DMS53 (cell line): ENCODE measurements around the gene KPRP.
A peak's percentile ranks its signal among the peaks of the same experiment; 100 is the strongest.

Experiments used
- DNase-seq: peaks from one replicate; lab custom pipeline; 2025; lab: John Stamatoyannopoulos, UW

The KPRP gene, protein sequence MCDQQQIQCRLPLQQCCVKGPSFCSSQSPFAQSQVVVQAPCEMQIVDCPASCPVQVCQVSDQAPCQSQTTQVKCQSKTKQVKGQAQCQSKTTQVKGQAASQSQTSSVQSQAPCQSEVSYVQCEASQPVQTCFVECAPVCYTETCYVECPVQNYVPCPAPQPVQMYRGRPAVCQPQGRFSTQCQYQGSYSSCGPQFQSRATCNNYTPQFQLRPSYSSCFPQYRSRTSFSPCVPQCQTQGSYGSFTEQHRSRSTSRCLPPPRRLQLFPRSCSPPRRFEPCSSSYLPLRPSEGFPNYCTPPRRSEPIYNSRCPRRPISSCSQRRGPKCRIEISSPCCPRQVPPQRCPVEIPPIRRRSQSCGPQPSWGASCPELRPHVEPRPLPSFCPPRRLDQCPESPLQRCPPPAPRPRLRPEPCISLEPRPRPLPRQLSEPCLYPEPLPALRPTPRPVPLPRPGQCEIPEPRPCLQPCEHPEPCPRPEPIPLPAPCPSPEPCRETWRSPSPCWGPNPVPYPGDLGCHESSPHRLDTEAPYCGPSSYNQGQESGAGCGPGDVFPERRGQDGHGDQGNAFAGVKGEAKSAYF

DNA sequence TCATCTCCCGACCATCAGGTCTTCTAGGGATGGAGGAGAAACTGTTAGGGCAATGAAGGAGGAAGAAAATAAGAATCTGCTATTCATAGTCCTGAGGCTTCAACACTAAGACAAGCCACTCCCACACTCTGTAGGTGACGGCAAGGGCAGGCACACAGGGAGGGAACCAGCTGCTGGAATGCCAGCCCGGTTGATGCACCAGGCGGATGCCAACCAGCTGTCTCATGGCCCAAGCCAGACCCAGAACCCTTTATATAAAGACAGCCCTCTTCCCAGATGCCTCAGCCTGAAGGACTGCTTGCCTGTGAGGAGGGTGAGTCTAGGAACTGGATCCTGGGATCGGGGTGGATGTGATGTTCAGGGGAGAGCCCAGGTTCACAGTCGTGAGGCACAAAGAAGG, at the start of gene KPRP:
KPRP (plus strand) TSS at position 279 of the 400 bp plus-strand sequence. CDS start 1,564 bp downstream, outside the sequence.
- DNase-seq: no peak

DNA sequence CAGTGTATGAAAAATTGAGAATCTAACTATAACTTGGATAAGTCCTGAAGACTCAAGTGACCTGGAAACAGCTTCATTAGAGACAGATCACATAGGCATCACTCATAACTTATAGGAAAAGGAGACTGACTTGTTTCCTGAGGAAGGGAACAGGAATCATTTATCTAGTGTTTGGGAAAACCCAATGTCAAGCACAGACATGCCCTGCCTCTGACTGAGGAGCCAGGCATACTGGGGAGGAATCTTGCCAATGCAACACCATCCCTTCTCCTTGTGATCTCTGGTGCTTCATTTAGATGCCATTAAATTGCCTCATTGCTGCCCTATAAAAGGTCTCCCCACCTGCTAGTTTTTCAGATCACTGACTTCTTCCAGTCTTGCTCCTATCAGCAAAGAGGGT, 39.6 kb upstream of the KPRP start:
- DNase-seq: no peak

DNA sequence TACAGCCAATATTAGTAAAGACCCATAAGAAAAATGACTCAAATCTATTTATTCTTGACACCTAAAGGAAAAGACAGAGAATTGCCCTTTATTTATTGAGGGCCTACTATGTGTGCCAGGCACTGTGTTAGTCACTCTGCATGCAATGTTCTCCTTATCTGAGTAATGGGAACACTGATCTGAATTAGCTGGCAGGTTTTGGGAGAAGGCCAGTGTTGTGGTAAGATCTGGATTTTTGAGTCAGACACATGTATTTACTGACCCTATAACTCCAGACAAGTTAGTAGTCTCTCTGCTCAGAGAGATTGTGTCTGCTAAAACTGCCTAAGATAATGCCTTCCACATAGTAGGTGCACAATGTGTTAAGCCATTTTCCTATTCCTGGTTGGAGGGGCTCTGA, 32.6 kb upstream of the KPRP start:
- DNase-seq: no peak

DNA sequence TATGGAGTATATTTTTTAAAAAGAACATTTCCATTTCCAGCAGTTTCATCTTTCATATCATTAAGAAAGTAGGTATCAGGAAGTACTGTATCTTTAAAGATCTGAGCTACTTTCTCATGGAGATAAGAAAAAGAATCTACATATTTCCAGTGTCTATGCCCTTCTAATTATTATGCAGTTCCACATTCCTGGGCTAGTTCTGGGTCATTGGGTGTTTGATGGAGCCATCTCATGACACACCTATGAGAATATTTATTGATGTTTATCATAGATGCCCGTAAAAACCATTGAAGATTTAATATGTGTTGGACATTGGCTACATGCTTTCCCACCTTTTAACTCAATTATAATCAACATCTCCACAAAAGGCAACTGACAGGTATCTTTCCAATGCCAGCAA, 28.8 kb upstream of the KPRP start:
- no peak for DNase-seq

DNA sequence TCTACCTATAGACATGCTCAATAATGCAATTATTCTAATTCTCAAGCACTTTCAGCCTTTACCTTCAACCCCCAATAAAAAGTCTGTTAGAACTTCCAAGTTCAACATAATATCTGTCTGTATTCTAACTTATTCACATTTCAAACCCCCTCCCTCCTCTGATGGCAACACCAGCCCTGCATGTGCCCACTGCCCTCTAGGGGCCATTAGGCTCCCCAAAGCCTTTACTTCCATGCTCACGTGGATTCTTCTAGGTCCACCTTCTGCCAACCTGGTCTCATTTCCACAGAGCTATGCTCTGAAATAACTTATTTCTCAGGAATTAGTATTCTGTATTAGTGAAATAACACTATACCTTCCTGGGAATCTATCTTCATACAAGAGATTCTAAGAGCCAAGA, 22.2 kb upstream of the KPRP start:
- DNase-seq: peak; percentile 4

DNA sequence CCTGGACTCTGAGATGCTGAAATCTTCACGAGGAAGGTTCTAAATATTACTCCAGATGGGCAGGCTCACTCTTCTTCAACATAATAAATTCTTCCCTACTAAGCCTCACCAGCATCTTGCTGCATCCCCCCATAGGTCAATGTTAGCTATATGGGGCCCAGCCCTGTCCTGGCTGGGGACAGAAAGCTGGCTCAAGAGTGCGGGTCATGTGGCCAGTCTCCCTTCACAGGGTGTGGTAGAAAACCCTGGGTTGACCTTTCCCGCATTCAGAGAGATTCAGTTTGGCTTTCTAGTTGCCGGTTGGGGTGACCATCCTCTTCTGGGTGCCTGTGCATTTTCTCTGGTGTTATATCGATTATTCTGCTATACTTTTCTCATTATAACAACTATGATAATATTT, 19.8 kb upstream of the KPRP start:
- DNase-seq: no peak

DNA sequence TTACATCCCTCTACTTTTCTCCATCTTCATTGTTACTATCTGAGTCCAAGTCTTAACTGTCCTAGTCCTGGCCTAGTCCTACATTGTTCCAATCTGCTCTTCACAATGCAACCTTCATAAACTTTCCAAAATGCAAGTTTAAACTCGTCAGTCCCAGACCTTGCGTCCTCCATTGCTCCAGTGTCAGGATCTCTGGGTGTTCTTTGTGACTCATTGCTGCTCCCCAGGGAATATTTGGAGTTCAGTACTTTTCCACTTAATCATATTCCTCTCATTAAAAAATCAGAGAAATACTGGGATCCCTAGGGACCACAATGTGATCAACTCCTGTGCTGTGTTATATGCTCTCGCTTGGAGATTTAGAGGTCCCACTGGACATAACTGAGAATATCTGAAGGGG, 18.0 kb upstream of the KPRP start:
- DNase-seq: no peak

DNA sequence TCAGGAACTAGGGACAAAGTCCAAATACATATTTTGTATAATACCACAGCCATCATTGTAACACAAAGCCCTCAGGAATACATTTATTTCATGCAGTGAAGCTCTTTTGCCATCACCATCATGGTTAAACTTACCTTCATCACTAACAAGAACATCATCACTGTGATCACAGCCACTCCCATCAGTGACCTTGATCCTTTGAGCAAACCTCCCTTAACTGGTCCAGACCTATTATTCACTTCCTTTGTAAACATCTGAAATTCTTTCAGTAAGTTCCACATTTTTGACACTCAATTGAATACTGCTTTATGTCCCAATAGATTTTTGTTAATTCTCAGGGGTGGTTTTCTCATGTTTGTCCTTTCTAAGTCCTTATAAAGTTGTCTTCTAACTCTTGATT, 16.2 kb upstream of the KPRP start:
- DNase-seq: no peak

DNA sequence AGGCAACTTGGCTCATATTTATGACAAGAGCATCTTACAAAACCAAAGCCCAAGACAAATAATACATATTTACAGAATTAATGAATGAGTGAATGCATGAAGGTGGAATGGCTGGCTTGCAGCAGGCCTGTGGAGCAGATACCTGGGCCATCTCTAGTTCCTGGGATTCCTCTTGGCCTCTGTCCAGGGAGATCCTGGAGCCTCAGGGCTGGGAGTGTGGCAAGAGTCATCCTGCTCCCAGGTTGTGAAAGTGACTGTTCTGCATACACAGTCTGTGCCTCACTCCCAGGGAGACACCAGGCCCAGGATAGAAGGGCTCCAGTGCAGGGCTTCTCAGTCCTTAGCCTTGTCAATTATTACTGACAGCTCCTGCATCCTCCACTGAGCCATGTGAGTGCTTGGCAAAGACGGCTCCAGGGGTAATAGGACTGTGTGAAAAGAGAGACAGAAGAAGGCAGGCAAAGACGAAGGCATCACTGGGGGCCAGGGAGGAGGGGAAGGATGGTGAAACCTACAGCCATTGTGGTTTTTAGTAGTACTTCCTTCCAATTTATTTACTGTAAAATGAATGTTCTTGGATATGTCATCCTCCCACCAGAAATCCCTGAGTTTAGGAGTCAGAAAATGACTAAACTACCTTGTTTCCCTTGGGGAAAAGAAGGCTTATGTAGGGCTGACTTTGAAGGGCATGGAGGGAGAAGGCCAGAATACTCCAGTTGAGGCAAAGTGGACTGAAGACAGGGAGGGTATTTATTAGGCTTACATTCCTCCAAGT, 14.3 kb upstream of the KPRP start:
- DNase-seq: no peak

DNA sequence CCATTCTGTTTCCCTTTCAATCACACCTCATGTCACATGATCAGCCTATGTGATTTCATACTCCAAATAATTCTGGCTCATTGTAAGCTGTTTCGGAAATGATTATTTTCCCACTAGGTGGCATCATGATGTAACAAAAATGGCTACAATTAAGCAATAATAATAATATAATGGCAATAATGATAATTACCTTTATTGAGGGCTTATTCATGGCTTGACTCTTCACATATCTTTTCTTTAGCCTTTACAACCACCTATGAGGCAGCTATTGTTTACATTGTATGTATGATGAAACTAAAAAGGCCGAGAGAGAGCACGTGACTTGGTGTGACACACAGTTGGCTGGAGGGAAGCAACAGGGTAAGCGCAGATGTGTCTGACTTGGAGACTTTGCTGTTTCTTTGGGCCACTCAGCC, 12.5 kb upstream of the KPRP start:
- peak; percentile 33 for DNase-seq

DNA sequence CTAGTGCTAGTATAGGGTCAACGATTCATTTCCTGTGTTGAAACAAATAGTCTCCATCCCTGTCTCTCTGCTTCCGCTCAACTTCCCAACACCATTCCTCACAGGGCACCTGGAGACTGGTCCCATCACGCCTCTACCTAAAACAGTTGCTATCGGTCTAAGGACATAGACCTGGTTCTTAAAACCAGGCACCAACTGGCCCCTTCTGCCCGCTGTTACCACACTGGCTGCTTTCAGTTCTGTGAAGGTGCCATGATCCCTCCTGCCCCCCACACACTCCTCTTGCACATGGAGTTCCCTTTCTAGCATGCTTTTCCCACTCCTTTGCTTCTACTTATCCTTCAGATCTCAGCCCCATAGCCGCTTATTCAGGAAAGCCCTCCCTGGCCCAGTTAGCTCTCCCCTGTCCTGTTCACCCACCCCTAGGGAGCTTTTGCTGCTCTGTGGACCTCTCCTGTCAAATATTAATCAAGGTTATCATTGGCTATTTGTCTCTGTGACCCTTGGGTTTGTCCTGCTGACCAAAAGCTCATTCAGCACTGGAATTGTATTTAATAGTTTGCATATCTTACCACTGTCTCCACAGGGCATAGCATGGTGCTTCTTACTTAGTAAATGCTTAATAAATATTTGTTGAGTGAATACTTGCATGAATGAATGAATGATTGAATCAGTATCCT, 11.9 kb upstream of the KPRP start:
- no peak for DNase-seq

DNA sequence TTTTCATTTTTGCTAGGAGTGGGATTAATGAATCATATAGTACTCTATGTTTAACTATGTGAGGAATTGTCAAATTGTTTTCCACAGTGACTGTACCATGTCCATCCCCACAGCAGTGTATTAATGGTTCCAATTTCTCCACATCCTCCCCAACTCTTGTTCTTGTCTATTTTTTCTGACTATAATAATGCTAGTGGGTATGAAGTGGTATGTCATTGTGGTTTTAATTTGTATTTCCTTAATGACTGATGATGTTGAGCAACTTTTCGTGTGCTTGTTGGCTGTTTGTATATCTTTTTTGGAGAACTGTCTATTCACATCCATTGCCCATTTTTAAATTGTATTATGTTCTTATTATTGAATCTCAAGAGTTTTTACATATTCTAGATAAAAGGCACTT, 10.0 kb upstream of the KPRP start:
- no peak for DNase-seq

DNA sequence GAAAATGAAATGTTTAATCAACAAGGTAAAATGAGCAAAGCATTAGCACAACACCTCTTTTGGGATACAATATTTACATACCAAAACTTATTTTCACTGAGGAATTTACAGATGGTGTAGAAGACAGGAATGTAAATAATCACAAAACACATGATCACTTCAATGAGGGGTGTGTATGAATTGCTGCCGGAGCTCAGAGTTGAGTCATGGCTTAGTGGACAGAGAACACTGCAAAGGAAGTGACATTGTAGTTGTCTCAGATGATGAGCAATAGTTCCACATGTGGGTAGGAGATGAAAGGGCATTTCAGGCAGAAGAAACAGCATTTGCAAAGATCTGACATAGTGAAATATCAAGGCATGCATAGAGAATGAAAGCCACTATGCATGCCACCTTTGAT, 5.6 kb upstream of the KPRP start:
- no peak for DNase-seq

DNA sequence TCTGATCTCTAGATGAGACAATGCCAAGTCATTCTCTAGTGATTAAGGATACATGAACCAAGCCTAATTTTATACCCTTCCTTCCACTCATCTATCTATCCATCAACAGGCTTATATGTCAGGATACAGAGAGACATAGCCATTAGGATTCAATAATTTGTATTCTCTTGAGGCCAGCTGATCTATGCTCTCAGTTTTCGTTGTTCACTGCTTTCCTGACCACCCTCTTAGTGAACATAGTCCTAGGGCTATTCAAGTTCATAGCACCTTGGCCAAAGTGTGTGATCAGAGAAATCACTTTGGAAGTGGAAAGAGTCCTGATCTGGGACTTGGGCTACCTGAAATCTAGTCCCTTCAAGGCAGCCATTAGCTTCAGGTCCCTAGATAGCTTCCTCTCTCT, 4.2 kb upstream of the KPRP start:
- no peak for DNase-seq

DNA sequence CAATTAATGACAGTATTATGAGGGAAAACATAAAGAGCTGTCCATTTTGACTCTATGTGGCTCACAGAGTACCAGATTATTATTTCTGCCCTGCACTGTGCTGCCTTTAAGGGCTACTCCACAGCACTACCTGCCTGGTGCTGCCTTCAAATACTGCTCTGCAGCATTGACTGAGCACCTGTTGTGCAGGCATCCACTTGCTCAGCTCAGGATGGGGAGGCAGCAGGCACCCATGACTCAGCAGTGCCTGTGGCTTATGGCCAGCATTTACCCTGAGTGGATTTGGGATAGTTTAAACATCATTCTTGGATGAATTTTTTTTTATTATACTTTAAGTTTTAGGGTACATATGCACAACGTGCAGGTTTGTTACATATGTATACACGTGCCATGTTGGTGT, 953 bp upstream of the KPRP start:
- DNase-seq: peak; percentile 5

DNA sequence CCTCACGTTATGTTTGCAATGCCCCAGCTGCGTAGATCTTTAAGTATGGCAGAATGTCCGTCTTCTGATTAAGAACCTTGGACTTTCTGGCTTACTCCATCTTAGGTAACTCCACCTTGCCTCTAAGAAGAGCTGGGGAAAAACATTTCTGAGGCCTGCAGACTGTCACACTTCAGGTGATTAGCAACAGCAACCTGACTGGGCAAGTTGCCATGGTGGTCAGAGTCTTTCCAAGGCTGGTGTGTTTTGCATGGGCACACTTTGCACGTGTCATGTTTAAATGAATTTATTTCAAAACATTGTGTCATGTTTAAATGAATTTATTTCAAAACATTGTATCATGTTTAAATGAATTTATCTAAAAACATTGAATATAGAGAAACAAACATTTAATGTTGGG, 811 bp downstream of the KPRP start:
- no peak for DNase-seq

DNA sequence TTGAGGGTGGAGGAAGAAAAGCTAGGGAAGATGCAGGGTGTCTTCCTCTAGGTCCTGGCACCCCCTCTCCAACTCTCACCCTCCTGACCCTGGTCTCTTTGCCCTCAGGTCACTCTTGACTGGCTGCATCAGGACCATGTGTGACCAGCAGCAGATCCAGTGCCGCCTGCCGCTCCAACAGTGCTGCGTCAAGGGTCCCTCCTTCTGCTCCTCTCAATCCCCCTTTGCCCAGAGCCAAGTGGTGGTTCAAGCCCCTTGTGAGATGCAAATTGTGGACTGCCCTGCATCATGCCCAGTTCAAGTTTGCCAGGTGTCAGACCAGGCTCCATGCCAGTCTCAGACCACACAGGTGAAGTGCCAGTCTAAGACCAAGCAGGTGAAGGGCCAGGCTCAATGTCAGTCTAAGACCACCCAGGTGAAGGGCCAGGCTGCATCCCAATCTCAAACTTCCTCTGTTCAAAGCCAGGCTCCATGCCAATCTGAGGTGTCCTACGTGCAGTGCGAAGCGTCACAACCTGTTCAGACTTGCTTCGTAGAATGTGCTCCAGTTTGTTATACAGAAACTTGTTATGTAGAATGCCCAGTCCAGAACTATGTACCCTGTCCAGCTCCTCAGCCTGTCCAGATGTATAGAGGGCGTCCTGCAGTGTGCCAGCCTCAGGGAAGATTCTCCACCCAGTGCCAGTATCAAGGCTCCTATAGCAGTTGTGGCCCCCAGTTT, 1.8 kb downstream of the KPRP start:
- DNase-seq: no peak

DNA sequence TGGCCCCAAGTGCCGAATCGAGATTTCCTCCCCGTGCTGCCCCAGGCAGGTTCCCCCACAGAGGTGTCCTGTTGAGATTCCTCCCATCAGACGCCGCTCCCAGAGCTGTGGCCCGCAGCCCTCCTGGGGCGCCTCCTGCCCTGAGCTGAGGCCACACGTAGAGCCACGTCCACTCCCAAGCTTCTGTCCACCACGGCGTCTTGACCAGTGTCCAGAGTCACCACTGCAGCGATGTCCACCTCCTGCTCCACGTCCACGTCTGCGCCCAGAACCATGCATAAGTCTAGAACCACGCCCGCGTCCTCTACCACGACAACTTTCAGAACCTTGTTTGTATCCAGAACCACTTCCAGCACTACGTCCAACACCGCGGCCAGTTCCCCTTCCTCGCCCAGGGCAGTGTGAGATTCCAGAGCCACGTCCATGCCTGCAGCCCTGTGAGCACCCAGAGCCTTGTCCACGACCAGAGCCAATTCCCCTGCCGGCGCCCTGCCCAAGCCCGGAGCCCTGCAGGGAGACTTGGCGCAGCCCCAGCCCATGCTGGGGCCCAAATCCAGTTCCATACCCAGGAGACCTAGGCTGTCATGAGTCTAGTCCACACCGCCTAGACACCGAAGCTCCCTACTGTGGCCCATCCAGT, 2.8 kb downstream of the KPRP start:
- DNase-seq: no peak

DNA sequence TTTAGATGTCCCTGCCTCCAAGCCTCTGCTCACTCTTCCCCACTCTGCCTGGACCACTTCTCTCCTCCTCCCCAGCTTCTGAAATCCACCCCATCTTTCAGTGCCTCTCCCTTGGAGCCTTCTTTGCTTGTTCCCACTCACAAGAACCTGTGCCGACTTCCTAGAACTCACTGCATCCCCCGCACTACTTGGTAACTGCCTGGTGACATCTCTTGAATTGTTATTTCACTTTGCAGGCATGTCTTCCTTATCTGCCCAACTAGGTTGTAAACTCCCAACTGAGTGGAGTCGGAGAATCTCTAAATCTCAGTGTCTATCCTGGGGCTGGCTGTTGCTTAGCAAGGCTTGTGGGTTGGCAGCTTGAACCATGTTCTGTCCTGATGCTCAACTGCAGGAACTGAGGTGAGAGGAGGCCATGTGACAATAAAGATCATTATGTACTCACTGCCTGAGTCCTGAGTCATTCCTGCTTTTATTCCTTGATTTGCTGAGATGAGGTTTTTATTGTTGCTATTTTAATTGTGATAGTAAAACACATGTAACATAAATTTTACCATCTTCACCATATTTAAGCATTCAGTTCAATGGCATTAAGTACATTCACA, 3.9 kb downstream of the KPRP start:
- DNase-seq: no peak

DNA sequence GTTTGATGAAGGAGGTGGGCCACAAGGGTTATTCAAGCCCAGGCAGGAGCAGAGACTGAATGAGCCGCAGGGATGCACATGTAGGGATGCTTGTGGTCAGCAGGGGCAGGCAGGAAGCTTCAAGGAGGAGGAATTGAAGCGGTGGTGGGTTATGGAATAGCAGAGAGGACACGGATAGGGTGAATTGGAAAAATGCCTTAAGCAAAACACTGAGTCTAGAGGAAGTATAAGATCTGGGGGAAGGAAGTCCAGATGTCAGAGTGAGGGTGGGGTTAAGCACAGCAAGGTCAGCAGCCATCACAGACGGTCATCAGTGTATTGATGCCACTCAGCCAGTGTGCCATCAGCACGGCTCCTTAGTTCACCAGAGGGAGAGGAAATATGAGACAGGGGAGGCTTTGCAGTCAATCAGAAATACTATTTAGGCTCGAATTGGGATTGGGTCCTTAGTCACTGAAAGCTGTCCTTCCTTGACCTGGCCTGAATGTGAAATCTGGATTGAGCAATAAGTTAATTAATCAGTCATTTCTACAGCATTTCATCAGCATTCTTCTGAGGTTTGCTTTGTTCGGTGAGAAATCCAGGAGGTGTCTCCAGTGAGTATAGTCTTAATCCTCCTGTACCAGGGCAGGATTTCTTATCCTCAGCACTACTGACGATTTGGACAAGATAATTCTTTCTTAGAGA, 11.2 kb downstream of the KPRP start:
- DNase-seq: no peak
